ENCODE measurements around the gene PGR.

- TF ChIP-seq, protein P1, sequence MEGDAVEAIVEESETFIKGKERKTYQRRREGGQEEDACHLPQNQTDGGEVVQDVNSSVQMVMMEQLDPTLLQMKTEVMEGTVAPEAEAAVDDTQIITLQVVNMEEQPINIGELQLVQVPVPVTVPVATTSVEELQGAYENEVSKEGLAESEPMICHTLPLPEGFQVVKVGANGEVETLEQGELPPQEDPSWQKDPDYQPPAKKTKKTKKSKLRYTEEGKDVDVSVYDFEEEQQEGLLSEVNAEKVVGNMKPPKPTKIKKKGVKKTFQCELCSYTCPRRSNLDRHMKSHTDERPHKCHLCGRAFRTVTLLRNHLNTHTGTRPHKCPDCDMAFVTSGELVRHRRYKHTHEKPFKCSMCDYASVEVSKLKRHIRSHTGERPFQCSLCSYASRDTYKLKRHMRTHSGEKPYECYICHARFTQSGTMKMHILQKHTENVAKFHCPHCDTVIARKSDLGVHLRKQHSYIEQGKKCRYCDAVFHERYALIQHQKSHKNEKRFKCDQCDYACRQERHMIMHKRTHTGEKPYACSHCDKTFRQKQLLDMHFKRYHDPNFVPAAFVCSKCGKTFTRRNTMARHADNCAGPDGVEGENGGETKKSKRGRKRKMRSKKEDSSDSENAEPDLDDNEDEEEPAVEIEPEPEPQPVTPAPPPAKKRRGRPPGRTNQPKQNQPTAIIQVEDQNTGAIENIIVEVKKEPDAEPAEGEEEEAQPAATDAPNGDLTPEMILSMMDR (IDR thresholded peaks at IDR 0.05; ENCODE audit: low read depth, low read length): no peak
- TF ChIP-seq EZH2phosphoT487 (IDR thresholded peaks at IDR 0.05; ENCODE audit: low read depth): no peak
These were observed 117.7 kb downstream of the PGR start for GRCh38 chr11:101011881-101012280.

Data from OCI-LY3 (cell line).